SK-N-SH (cell line): ENCODE measurements around the gene GNG10. TPM values are rescaled to one million over a fixed set of nuclear protein-coding genes. Genes with fewer than 3 reads are reported as not detected.

ENCODE experiments used
- CTCF ChIA-PET: fragments of 300-600, 350-600 bp; formaldehyde crosslinking; extraction: SDS; loops from one replicate; lab custom pipeline; 2021; lab: Yijun Ruan, JAX
- POLR2A ChIA-PET: fragments of 350-600 bp; sonication (Branson Sonifier 250); formaldehyde crosslinking; extraction: SDS; loops from one replicate; lab custom pipeline; 2020; ENCODE audit warnings: antibody characterized with exemption, inconsistent platforms; lab: Yijun Ruan, JAX
- DNase-seq: peaks from one replicate; pipeline ENCODE4 v3.0.0; 2012
- H2AFZ ChIP-seq: fragments of 200-600 bp; sonication (generic); 2 replicates; pipeline ENCODE4 v1.8.1; 2016; ENCODE audit warnings: antibody characterized with exemption, mild to moderate bottlenecking, low read depth
- H3F3A ChIP-seq: fragments of 200-600 bp; sonication (generic); replicated peaks from 2 replicates; pipeline ENCODE3; 2016; ENCODE audit warnings: antibody characterized with exemption, mild to moderate bottlenecking; ENCODE audit not compliant: insufficient read depth
- H3K27ac ChIP-seq, 2 experiments: fragments of 200-500 bp in 1 of 2; fragments of 200-600 bp in 1 of 2; sonication (Bioruptor generic) in 1 of 2; sonication (generic), shearing (Covaris generic) in 1 of 2; 2 replicates each; pipeline versions ENCODE4 v1.5.1 to v1.6.1; 2014 to 2016; ENCODE audit warnings: low read depth in 2 of 2, inconsistent platforms in 1 of 2, low read length in 1 of 2, mild to moderate bottlenecking in 1 of 2, mixed read lengths in 1 of 2
- H3K27me3 ChIP-seq: fragments of 200-600 bp; sonication (generic), shearing (Covaris generic); 2 replicates; pipeline ENCODE4 v1.6.1; 2016; ENCODE audit warnings: mixed run types; ENCODE audit not compliant: insufficient read depth
- H3K36me3 ChIP-seq, 2 experiments: fragments of 200-500 bp in 1 of 2; fragments of 200-600 bp in 1 of 2; sonication (Bioruptor generic) in 1 of 2; sonication (generic) in 1 of 2; replicated peaks in 1 of 2; 2 replicates each; pipeline versions ENCODE3 to v1.5.1; 2014 to 2016; ENCODE audit warnings: low read length in 1 of 2, mild to moderate bottlenecking in 1 of 2; ENCODE audit not compliant: insufficient read depth in 2 of 2, control insufficient read depth in 1 of 2
- H3K4me1 ChIP-seq, 2 experiments: fragments of 200-500 bp in 1 of 2; fragments of 200-600 bp in 1 of 2; sonication (Bioruptor generic) in 1 of 2; sonication (generic), shearing (Covaris generic) in 1 of 2; 2 replicates each; pipeline versions ENCODE4 v1.5.1 to v1.6.1; 2014 to 2016; ENCODE audit warnings: low read depth in 1 of 2, low read length in 1 of 2, mixed run types in 1 of 2; ENCODE audit not compliant: insufficient read depth in 2 of 2, control insufficient read depth in 1 of 2
- H3K4me2 ChIP-seq: fragments of 200-600 bp; sonication (generic), shearing (Covaris generic); 2 replicates; pipeline ENCODE4 v1.6.1; 2017; ENCODE audit warnings: mixed run types
- H3K4me3 ChIP-seq, 2 experiments: fragments of 200-500 bp in 1 of 2; fragments of 200-600 bp in 1 of 2; sonication (Bioruptor generic) in 1 of 2; sonication (generic), shearing (Covaris generic) in 1 of 2; 2 replicates each; pipeline versions ENCODE4 v1.5.1 to v1.8.1; 2014 to 2016; ENCODE audit warnings: low read depth in 2 of 2, inconsistent platforms in 1 of 2, low read length in 1 of 2, mild to moderate bottlenecking in 1 of 2, mixed read lengths in 1 of 2, moderate library complexity in 1 of 2
- H3K79me2 ChIP-seq: fragments of 200-600 bp; sonication (generic); 2 replicates; pipeline ENCODE4 v1.8.1; 2017; ENCODE audit warnings: mild to moderate bottlenecking; ENCODE audit not compliant: insufficient read depth
- H3K9ac ChIP-seq: fragments of 200-600 bp; sonication (generic); 2 replicates; pipeline ENCODE4 v1.6.1; 2017; ENCODE audit warnings: mixed run types
- H3K9me2 ChIP-seq: fragments of 200-600 bp; sonication (generic); 2 replicates; pipeline ENCODE4 v1.6.1; 2017; ENCODE audit warnings: mixed run types
- H3K9me3 ChIP-seq: fragments of 200-600 bp; sonication (generic); 2 replicates; pipeline ENCODE4 v1.6.1; 2017; ENCODE audit warnings: mixed run types, mild to moderate bottlenecking, moderate library complexity
- H4K20me1 ChIP-seq: fragments of 200-600 bp; sonication (generic); 2 replicates; pipeline ENCODE4 v1.6.1; 2017; ENCODE audit warnings: mild to moderate bottlenecking, mixed run types; ENCODE audit not compliant: insufficient read depth
- EZH2phosphoT487 ChIP-seq: fragments of 200-600 bp; sonication (generic); IDR thresholded peaks from 2 replicates; pipeline ENCODE4 v1.6.1; 2017; ENCODE audit warnings: low read depth, mixed run types, mild to moderate bottlenecking, antibody characterized with exemption, moderate library complexity, borderline replicate concordance
- FOXJ3 ChIP-seq: sonication (generic); formaldehyde crosslinking; IDR thresholded peaks from 2 replicates; pipeline ENCODE4 v1.5.1; 2020; ENCODE audit warnings: mild to moderate bottlenecking, missing genetic modification reagents
- GABPA ChIP-seq: IDR thresholded peaks from 2 replicates; pipeline ENCODE4 v1.4.0; 2012; ENCODE audit warnings: low read depth, mild to moderate bottlenecking
- MXI1 ChIP-seq: IDR thresholded peaks from 2 replicates; pipeline ENCODE4 v1.6.1; 2012; ENCODE audit warnings: mild to moderate bottlenecking, low read depth, low read length, improper control_type of control experiment
- RFX5 ChIP-seq: IDR thresholded peaks from 2 replicates; pipeline ENCODE4 v1.6.1; 2012; ENCODE audit warnings: mild to moderate bottlenecking, improper control_type of control experiment, low read length
- RXRA ChIP-seq: IDR thresholded peaks from 2 replicates; pipeline ENCODE4 v1.4.0; 2012; ENCODE audit warnings: low read depth, mild to moderate bottlenecking, borderline replicate concordance
- SMC3 ChIP-seq: IDR thresholded peaks from 2 replicates; pipeline ENCODE4 v1.6.1; 2012; ENCODE audit warnings: low read depth, low read length, improper control_type of control experiment
- WGBS: methylation state at CpG from one replicate; pipeline ENCODE4 v1.1.6; 2017; ENCODE audit warnings: low lambda C conversion rate; 5-methylcytosine and 5-hydroxymethylcytosine counted together
- polyA plus RNA-seq, 3 experiments: library from polyadenylated mRNA; depleted of rRNA; stranded (reverse); fragments of >200 nt; gene quantifications; 2 replicates each; pipeline ENCODE4 v1.2.3, GENCODE V29; 2012
- TF ChIP-seq, protein P1 (sequence below): IDR thresholded peaks from 2 replicates; pipeline ENCODE4 v1.4.0; 2012; ENCODE audit warnings: low read depth, borderline replicate concordance
- TF ChIP-seq, protein P2 (sequence below): fragments of 200-600 bp; sonication (generic); IDR thresholded peaks from 2 replicates; pipeline ENCODE4 v1.6.1; 2017; ENCODE audit warnings: antibody characterized with exemption, mild to moderate bottlenecking, moderate library complexity
- TF ChIP-seq, protein P3 (sequence below): IDR thresholded peaks from 2 replicates; pipeline ENCODE4 v1.4.0; 2012; ENCODE audit warnings: low read depth
- TF ChIP-seq, protein P4 (sequence below): fragments of 150-350 bp; IDR thresholded peaks from 2 replicates; pipeline ENCODE4 v1.6.1; 2016; ENCODE audit warnings: mild to moderate bottlenecking, low read depth, low read length
- TF ChIP-seq, protein P5 (sequence below): fragments of 150-350 bp; IDR thresholded peaks from 2 replicates; pipeline ENCODE4 v1.6.1; 2017; ENCODE audit warnings: antibody characterized with exemption, low read length, low read depth, borderline replicate concordance

The GNG10 gene
- polyA plus RNA-seq, 1 of the 3 experiments (the other 2 are of a cell fraction), result 57.7 TPM

DNA sequence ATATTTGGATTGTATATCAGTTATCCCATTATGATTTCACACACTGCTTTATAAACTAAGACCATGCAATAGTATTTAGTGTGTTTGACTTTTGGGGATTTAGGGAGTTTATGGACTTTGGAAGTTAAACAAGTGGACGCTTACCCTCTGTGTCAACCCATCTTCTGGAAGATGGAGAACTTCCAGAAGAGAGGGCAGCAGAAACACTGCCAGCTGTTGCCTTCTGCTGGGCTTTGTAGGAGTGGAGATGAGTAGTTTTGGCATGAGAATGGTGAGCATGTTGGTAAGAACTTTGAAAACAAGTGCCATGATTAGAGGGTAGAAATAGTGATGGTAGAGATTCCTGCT lies 28.0 kb upstream of the GNG10 start:
- WGBS, result 94% methylated on average over 1 of the region's 1 CpG
- H3K79me2 ChIP-seq, result peaks cover 72% of the 10 kb centered on the region
- no peak overlapping the region for H3K9ac ChIP-seq
- H3K4me1 ChIP-seq, result peaks cover 10 to 21% of the 10 kb centered on the region in 2 experiments; a peak in 3 of 4 replicates
- H2AFZ ChIP-seq, result no peak overlapping the region
- TF ChIP-seq, protein P1, sequence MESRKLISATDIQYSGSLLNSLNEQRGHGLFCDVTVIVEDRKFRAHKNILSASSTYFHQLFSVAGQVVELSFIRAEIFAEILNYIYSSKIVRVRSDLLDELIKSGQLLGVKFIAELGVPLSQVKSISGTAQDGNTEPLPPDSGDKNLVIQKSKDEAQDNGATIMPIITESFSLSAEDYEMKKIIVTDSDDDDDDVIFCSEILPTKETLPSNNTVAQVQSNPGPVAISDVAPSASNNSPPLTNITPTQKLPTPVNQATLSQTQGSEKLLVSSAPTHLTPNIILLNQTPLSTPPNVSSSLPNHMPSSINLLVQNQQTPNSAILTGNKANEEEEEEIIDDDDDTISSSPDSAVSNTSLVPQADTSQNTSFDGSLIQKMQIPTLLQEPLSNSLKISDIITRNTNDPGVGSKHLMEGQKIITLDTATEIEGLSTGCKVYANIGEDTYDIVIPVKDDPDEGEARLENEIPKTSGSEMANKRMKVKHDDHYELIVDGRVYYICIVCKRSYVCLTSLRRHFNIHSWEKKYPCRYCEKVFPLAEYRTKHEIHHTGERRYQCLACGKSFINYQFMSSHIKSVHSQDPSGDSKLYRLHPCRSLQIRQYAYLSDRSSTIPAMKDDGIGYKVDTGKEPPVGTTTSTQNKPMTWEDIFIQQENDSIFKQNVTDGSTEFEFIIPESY, result no peak
- TF ChIP-seq, protein P2, sequence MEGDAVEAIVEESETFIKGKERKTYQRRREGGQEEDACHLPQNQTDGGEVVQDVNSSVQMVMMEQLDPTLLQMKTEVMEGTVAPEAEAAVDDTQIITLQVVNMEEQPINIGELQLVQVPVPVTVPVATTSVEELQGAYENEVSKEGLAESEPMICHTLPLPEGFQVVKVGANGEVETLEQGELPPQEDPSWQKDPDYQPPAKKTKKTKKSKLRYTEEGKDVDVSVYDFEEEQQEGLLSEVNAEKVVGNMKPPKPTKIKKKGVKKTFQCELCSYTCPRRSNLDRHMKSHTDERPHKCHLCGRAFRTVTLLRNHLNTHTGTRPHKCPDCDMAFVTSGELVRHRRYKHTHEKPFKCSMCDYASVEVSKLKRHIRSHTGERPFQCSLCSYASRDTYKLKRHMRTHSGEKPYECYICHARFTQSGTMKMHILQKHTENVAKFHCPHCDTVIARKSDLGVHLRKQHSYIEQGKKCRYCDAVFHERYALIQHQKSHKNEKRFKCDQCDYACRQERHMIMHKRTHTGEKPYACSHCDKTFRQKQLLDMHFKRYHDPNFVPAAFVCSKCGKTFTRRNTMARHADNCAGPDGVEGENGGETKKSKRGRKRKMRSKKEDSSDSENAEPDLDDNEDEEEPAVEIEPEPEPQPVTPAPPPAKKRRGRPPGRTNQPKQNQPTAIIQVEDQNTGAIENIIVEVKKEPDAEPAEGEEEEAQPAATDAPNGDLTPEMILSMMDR, result no peak
- TF ChIP-seq, protein P3, sequence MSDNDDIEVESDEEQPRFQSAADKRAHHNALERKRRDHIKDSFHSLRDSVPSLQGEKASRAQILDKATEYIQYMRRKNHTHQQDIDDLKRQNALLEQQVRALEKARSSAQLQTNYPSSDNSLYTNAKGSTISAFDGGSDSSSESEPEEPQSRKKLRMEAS, result no peak
- TF ChIP-seq RXRA, result no peak
- TF ChIP-seq, protein P4, sequence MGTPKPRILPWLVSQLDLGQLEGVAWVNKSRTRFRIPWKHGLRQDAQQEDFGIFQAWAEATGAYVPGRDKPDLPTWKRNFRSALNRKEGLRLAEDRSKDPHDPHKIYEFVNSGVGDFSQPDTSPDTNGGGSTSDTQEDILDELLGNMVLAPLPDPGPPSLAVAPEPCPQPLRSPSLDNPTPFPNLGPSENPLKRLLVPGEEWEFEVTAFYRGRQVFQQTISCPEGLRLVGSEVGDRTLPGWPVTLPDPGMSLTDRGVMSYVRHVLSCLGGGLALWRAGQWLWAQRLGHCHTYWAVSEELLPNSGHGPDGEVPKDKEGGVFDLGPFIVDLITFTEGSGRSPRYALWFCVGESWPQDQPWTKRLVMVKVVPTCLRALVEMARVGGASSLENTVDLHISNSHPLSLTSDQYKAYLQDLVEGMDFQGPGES, result no peak
- TF ChIP-seq EZH2phosphoT487, result no peak
- TF ChIP-seq, protein P5, sequence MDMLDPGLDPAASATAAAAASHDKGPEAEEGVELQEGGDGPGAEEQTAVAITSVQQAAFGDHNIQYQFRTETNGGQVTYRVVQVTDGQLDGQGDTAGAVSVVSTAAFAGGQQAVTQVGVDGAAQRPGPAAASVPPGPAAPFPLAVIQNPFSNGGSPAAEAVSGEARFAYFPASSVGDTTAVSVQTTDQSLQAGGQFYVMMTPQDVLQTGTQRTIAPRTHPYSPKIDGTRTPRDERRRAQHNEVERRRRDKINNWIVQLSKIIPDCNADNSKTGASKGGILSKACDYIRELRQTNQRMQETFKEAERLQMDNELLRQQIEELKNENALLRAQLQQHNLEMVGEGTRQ, result no peak
- TF ChIP-seq GABPA, result no peak
- no peak for TF ChIP-seq FOXJ3 (CRISPR knock-in tag)
- TF ChIP-seq SMC3, result no peak
- TF ChIP-seq RFX5, result no peak
- TF ChIP-seq MXI1, result no peak
- no peak overlapping the region for H3K27ac ChIP-seq
- no peaks in the 10 kb centered on the region for H3K27me3 ChIP-seq
- 0 out of 4 replicates have a peak overlapping the region, but pooled peaks of 1 of the 2 experiments have one; percentile 90 for H3K4me3 ChIP-seq
- H3K9me2 ChIP-seq, result no peaks in the 10 kb centered on the region
- peak overlapping the region; percentile 97; the same call in 1 of the 2 replicates for H3K4me2 ChIP-seq
- CTCF ChIA-PET, result interaction anchor here (1.2 kb wide), 1 partner anchor 12 kb away, joined by 3 read pairs; no protein-coding TSS in a partner anchor
- no peaks in the 10 kb centered on the region for H3K9me3 ChIP-seq
- H3K36me3 ChIP-seq, result no peaks in the 10 kb centered on the region
- H3F3A ChIP-seq, result peaks cover 5% of the 10 kb centered on the region
- H4K20me1 ChIP-seq, result peaks cover 29% of the 10 kb centered on the region
- DNase-seq, result no peak
- POLR2A ChIA-PET, result no interaction called here
